ENCODE results near the gene SNX8.

The SNX8 gene

DNA sequence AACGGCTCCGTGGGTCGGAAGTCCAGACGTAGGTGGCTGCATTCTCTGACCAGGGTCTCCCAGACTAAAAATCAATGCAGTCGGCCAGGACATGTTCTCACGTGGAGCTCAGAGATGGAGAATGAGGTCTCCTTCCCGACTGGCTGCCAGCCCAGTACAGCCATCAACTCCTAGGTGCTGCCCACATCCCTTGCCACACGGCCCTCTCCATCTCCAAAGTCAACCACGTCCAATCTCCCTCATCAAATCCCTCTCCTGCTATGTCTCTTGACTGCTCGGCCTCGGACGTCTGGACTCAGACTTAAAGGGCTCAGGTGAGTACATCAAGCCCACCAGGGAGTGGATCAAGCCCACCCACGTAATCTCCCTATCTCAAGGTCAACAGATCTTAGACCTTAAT, 88.4 kb downstream of the SNX8 start:
- H3K27me3 Mint-ChIP-seq: no peaks in the 10 kb centered on the region
- H3K27ac Mint-ChIP-seq: no peak overlapping the region
- peaks cover 89% of the 10 kb centered on the region for H3K36me3 Mint-ChIP-seq (ENCODE audit: low read depth)
- H3K4me3 Mint-ChIP-seq: no peak overlapping the region
- no peaks in the 10 kb centered on the region for H3K9me3 Mint-ChIP-seq
- H3K4me1 Mint-ChIP-seq (ENCODE audit: low read depth): peaks cover 17% of the 10 kb centered on the region
- DNase-seq: no peak

DNA sequence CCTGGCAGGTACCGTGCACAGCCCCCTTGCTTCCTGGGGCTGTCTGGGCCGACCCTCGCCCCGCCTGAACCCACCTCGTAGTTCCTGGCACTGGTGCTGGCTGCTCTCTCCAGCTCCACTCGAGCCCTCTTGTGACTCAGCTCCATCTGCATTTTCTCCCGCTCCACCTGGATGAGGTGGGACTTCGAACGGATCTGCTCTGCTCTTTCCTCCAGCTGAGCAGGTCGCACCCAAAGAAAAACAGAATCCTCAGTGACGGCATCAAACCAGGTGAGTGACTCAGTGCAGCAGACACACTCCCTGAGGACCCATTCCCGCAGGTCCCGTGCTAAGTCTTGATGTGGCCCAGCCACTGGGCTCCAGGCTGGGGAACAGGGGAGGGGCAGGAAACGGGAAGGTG, 88.9 kb downstream of the SNX8 start:
- DNase-seq: no peak
- no peak overlapping the region for H3K4me3 Mint-ChIP-seq
- peaks cover 92% of the 10 kb centered on the region for H3K36me3 Mint-ChIP-seq (ENCODE audit: low read depth)
- peaks cover 12% of the 10 kb centered on the region for H3K4me1 Mint-ChIP-seq (ENCODE audit: low read depth)
- no peak overlapping the region for H3K27ac Mint-ChIP-seq
- H3K9me3 Mint-ChIP-seq: no peaks in the 10 kb centered on the region
- H3K27me3 Mint-ChIP-seq: no peaks in the 10 kb centered on the region

DNA sequence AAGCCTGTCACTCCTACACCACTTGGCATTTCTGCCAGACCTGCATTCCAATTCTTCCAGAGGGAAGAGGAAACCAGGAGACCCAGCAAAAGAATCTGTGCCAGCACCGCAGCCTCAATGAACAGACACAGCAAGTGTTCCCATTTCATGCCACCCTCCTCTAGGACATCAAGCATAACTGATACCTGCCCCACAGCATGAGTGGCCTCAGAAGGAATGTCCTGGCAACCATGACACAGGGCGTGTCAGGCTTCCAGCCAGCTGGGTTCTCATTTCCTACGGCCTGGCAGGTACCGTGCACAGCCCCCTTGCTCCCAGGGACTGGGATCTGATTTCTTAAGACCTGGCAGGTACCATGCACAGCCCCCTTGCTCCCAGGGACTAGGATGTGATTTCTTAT, 89.3 kb downstream of the SNX8 start:
- H3K4me3 Mint-ChIP-seq: no peak overlapping the region
- H3K4me1 Mint-ChIP-seq (ENCODE audit: low read depth): peaks cover 8% of the 10 kb centered on the region
- no peak for DNase-seq
- H3K27ac Mint-ChIP-seq: no peak overlapping the region
- peaks cover 92% of the 10 kb centered on the region for H3K36me3 Mint-ChIP-seq (ENCODE audit: low read depth)
- H3K9me3 Mint-ChIP-seq: no peaks in the 10 kb centered on the region
- no peaks in the 10 kb centered on the region for H3K27me3 Mint-ChIP-seq

DNA sequence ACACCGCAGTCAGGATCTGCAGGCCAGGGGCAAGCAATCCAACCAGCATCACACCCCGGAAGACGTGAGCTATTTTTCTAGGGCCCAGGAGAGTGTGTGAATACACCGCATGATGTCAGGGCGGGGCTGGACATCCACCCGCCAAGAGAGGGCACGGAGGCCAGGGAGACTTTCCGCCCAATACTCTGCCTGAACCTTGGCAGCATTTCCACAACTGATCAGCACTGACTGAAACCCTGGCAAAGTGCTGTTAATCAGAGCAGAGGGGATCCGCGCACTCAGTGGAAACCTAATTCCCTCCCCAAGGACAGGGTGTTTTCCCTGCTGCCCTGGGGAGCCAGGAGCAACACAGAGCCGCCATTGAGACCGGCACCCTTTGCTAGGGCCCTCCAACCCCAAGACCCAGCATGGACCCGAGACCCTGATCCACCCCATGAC, 89.7 kb downstream of the SNX8 start:
- H3K4me1 Mint-ChIP-seq (ENCODE audit: low read depth): peaks cover 6% of the 10 kb centered on the region
- no peaks in the 10 kb centered on the region for H3K27me3 Mint-ChIP-seq
- no peaks in the 10 kb centered on the region for H3K9me3 Mint-ChIP-seq
- DNase-seq: no peak
- no peak overlapping the region for H3K4me3 Mint-ChIP-seq
- peaks cover 90% of the 10 kb centered on the region for H3K36me3 Mint-ChIP-seq (ENCODE audit: low read depth)
- H3K27ac Mint-ChIP-seq: no peak overlapping the region

DNA sequence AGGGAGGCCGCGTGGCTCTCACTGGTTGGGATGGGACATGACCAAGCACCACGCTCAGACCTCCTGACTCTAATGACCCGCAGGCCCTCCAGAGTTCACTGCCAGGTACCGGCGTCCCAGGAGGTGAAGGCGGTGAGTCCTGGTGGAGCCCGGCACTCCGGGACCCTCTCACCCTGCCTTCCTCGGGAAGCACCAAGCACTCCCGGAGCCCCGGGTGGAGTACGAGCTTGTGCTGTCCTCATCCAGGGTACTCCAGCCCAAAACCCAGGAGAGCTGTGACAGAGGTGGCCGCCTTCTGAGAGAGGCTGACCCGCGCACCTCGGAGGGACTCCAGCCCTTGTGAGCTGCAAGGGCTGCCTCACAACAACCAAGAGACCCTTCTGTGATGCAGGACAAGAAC, 90.9 kb downstream of the SNX8 start:
- Mint-ChIP-seq H3K36me3 (ENCODE audit: low read depth) (peaks cover 91% of the 10 kb centered on the region), H3K27me3 (no peaks in the 10 kb centered on the region), H3K27ac (no peak overlapping the region), H3K9me3 (no peaks in the 10 kb centered on the region), H3K4me3 (no peak overlapping the region), H3K4me1 (ENCODE audit: low read depth) (peaks cover 5% of the 10 kb centered on the region)
- no peak for DNase-seq

DNA sequence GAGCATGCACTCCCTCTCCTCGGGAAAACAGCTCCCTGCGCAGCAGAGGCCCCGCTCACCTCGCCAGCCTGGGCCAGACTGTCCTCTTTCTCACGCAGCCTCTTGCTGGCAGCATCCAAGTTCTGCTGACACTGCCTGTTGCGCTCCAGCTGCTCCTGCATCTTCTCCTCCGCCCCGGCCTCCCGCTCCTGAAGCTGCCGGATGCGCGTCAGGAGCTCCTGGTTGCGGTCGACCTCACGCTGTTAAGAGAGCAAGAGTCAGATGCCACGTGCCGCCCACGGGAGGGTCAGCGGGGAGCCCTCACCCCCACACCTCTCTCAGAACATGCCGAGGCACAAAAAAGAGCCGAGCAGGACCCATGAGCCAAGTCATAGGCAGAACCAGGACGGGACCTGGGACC, 91.7 kb downstream of the SNX8 start:
- no peaks in the 10 kb centered on the region for H3K27me3 Mint-ChIP-seq
- no peak overlapping the region for H3K27ac Mint-ChIP-seq
- no peak overlapping the region for H3K4me3 Mint-ChIP-seq
- peaks cover under 1% of the 10 kb centered on the region for H3K4me1 Mint-ChIP-seq (ENCODE audit: low read depth)
- no peak for DNase-seq
- no peaks in the 10 kb centered on the region for H3K9me3 Mint-ChIP-seq
- H3K36me3 Mint-ChIP-seq (ENCODE audit: low read depth): peaks cover 92% of the 10 kb centered on the region

DNA sequence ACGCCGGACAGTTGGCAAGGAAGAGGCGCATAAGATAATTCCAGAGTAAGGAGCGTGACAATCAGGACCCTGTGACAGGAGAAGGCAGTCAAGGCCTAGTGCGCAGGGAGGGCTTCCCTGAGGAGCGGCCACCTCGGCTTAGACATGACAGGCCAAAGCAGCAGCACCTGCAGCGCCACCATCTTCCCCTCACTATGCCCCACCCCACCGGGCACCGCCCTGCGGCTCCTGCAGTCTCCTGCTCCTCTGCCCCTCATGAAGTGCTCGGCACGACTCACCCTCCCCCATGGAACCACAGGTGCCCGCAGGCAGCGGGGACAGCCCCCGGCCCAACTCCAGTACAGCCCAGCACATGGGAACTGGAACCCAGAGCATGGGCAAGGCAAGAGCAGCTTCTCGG, 93.3 kb downstream of the SNX8 start:
- no peaks in the 10 kb centered on the region for H3K9me3 Mint-ChIP-seq
- no peaks in the 10 kb centered on the region for H3K4me1 Mint-ChIP-seq (ENCODE audit: low read depth)
- H3K36me3 Mint-ChIP-seq (ENCODE audit: low read depth): peaks cover 93% of the 10 kb centered on the region
- H3K27ac Mint-ChIP-seq: no peak overlapping the region
- no peaks in the 10 kb centered on the region for H3K27me3 Mint-ChIP-seq
- H3K4me3 Mint-ChIP-seq: no peak overlapping the region
- no peak for DNase-seq

DNA sequence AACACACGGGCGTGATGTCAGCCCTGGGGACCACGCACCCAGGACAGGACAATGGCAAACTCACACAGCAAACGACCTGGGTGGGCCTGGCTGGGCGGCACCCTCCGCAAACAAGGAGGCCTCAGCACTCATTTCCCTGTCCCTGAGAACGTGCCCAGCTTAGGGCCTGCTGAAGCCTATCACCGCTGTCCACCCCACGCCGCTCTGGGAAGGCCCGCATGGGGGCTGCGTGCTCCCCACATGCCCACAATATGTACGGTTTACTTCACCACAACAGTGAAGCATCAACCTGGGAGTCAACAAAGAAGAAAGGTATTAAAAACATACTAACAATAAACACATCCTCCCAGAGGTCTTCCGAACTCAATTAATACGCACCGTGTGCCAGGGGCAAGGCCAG, 93.7 kb downstream of the SNX8 start:
- DNase-seq: no peak
- no peak overlapping the region for H3K4me3 Mint-ChIP-seq
- peaks cover 3% of the 10 kb centered on the region for H3K4me1 Mint-ChIP-seq (ENCODE audit: low read depth)
- no peaks in the 10 kb centered on the region for H3K27me3 Mint-ChIP-seq
- H3K36me3 Mint-ChIP-seq (ENCODE audit: low read depth): peaks cover 93% of the 10 kb centered on the region
- H3K27ac Mint-ChIP-seq: no peak overlapping the region
- H3K9me3 Mint-ChIP-seq: no peaks in the 10 kb centered on the region

DNA sequence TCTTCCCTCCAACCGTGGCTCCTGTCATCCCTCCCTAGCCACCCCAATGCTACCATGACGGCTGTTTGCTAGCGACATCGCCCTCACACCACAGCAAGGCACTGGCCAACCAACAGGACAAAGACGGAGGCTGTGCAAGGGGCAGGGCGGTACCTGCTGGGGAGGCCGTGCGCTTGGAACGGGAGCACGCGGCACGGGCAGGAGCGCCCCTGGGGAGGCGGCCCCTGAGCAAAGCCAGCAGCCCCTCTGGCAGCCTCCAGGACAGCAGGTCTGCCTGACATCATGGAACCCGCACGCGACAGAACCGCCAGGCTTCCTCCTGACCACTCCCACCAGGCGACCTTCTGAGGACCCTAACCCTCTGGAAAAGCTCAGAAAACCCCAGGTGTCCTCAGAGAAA, 94.2 kb downstream of the SNX8 start:
- Mint-ChIP-seq H3K36me3 (ENCODE audit: low read depth) (peaks cover 94% of the 10 kb centered on the region), H3K4me1 (ENCODE audit: low read depth) (peaks cover 5% of the 10 kb centered on the region), H3K27me3 (no peaks in the 10 kb centered on the region), H3K27ac (no peak overlapping the region), H3K4me3 (no peak overlapping the region), H3K9me3 (no peaks in the 10 kb centered on the region)
- no peak for DNase-seq

DNA sequence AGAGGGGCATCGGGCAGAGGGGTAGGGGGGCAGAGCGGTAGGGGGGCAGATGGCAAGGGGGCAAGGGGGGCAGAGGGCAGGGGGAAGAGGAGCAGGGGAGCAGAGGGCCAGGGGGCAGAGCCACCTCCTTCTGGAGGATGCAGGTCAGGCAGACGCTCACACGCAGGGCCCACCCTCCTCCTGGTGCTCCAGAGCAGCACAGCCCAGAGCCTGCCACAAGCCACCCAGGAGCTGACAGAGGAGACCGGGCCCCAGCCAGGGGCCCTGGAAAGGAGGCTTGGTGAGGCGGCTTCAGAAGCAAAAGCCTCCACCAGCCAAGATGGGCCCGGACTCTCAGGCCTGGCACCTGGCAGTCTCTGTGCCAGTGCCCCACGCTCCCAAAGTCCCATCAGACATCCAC, 94.6 kb downstream of the SNX8 start:
- Mint-ChIP-seq H3K9me3 (no peaks in the 10 kb centered on the region), H3K27ac (no peak overlapping the region), H3K4me3 (no peak overlapping the region), H3K27me3 (no peaks in the 10 kb centered on the region), H3K36me3 (ENCODE audit: low read depth) (peaks cover 94% of the 10 kb centered on the region), H3K4me1 (ENCODE audit: low read depth) (peaks cover 8% of the 10 kb centered on the region)
- no peak for DNase-seq

DNA sequence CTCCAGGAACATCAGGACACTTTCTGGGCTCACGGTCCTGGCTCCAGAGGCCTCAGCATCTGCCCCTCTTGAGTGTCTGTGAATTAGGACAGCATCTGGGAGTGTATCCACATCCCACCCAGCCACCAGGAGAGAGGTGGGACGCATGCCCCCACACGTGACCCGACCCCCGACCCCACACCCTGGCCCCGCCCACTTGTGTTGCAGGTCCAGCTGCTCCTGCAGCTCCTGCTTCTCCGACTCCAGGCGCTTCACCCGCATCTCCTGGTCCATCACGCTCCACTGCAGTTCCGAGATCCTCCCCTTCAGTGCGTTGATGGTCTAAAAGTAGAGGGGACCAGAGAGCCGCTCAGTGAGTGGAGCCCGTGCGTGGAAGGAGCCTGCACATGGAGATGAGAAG, 95.1 kb downstream of the SNX8 start:
- Mint-ChIP-seq H3K27me3 (no peaks in the 10 kb centered on the region), H3K27ac (no peak overlapping the region), H3K36me3 (ENCODE audit: low read depth) (peaks cover 94% of the 10 kb centered on the region), H3K4me3 (no peak overlapping the region), H3K9me3 (no peaks in the 10 kb centered on the region), H3K4me1 (ENCODE audit: low read depth) (peaks cover 10% of the 10 kb centered on the region)
- no peak for DNase-seq

DNA sequence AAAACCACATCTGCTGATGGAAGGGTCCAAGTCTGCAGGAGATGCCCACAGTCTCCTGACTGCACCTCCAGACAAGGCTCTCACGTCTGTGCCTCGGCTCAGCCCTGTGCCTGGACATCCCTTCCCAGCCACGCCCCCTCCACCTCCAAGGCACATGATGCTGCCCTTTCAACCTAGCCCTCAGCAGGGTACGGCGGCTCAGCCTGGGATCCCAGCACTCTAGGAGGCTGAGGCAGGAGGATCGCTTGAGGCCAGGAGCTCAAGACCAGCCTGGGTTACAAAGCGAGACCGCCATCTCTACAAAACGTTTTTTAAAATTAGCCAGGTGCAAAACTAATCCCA, 95.8 kb downstream of the SNX8 start:
- Mint-ChIP-seq H3K4me1 (ENCODE audit: low read depth) (peaks cover 13% of the 10 kb centered on the region), H3K27ac (no peak overlapping the region), H3K4me3 (no peak overlapping the region), H3K9me3 (no peaks in the 10 kb centered on the region), H3K36me3 (ENCODE audit: low read depth) (peaks cover 94% of the 10 kb centered on the region), H3K27me3 (no peaks in the 10 kb centered on the region)
- no peak for DNase-seq

DNA sequence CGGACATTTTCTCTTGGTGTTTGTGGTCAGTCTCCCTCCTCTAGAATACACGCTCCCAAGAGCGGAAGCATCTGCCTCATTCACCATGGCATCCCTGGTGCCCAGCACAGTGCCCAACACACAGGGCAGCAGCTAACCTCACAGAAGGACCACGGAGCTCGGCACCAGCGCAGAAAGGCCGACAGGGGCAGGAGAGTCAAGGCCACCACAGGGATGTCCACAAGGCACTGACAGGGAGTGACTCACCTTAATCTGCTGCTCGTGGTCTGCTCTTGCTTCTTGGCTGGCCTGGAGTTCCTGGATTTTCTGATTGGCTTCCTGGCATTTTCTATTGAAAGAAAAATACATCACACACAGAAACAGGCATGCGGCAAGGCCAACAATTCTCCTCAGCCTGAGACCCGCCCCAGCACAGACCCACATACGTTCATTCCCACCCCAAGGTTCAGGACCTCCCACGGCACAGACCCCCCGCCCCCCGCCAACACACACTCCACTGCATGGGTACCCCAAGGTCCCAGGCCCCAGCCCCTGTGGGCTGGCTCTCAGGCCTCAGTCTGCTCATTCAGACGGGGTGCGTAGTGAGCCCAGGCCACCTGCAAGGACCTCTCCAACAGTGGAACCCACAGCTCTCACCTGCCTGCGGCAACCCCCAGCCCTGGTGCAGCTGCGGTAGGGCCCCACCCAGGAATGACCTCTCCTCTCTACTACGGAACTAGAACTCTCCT, 96.4 kb downstream of the SNX8 start:
- no peaks in the 10 kb centered on the region for H3K9me3 Mint-ChIP-seq
- no peak for DNase-seq
- H3K4me3 Mint-ChIP-seq: no peak overlapping the region
- peaks cover 94% of the 10 kb centered on the region for H3K36me3 Mint-ChIP-seq (ENCODE audit: low read depth)
- no peak overlapping the region for H3K27ac Mint-ChIP-seq
- H3K27me3 Mint-ChIP-seq: no peaks in the 10 kb centered on the region
- H3K4me1 Mint-ChIP-seq (ENCODE audit: low read depth): peaks cover 13% of the 10 kb centered on the region

DNA sequence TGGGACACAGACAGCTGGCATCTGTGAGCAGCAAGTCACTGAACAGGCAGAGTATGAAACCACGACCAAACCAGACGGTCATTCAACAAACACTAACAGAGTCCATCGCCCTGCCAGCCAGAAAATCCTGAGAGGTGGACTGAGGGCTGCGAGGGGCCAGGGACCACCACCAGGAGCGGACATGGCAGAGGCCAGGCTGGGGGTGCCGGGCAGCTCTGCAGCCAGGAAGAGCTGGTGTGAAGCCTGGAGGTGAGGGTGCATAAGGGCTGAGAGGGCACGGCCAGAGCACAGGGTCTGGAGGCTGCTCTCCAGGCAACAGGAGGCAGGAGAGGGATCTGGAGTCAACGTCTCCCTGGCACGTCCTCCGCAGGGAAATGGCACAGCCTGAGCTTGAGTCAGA, 97.0 kb downstream of the SNX8 start:
- peaks cover 13% of the 10 kb centered on the region for H3K4me1 Mint-ChIP-seq (ENCODE audit: low read depth)
- no peaks in the 10 kb centered on the region for H3K27me3 Mint-ChIP-seq
- no peak overlapping the region for H3K27ac Mint-ChIP-seq
- no peaks in the 10 kb centered on the region for H3K9me3 Mint-ChIP-seq
- H3K4me3 Mint-ChIP-seq: no peak overlapping the region
- H3K36me3 Mint-ChIP-seq (ENCODE audit: low read depth): peaks cover 94% of the 10 kb centered on the region
- DNase-seq: no peak

DNA sequence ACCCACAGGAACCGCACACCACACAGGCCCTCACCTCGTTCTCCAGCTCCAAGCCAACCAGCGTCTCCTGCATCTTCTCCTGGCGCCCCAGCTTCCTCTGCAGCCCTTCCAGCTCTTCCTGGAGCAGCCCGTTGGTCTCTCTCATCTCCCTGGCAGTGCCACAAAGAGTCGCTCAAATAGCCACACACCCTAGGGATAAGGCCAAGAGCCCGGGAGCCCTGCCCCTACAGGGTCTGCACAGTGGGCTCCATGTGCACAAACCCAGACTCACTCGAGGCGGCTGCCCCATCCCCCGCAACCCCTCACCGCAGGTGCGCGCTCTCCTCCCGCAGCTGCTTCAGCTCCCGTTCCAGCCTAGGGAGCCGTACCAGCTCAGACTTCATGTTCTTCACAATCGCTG, 98.4 kb downstream of the SNX8 start:
- no peaks in the 10 kb centered on the region for H3K9me3 Mint-ChIP-seq
- no peak overlapping the region for H3K4me3 Mint-ChIP-seq

DNA sequence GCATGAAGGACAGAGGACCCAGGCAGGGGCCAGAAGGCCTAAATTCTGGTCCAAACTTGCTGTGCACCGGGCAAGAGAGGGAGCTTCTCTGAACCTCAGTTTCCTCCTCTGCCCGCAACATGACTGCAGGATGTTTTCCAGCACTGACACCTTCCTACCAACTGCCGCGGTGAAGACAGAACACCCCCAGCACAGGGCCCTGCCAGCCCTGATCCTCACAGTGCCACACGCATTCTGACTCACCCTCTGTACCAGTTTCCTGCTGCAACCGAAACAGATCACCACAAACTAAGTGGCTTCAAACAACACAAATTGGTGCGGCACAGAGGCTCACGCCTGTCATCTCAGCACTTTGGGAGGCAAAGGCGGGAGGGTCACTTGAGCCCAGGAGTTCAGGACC, 99.6 kb downstream of the SNX8 start:
- peaks cover 17% of the 10 kb centered on the region for H3K4me1 Mint-ChIP-seq (ENCODE audit: low read depth)
- H3K4me3 Mint-ChIP-seq: no peak overlapping the region
- no peaks in the 10 kb centered on the region for H3K9me3 Mint-ChIP-seq
- DNase-seq: no peak
- no peaks in the 10 kb centered on the region for H3K27me3 Mint-ChIP-seq
- H3K36me3 Mint-ChIP-seq (ENCODE audit: low read depth): peaks cover 92% of the 10 kb centered on the region
- peak overlapping the region; percentile 7 for H3K27ac Mint-ChIP-seq

More for the DNA sequence above, 98.4 kb downstream of the SNX8 start:
- peaks cover 96% of the 10 kb centered on the region for H3K36me3 Mint-ChIP-seq (ENCODE audit: low read depth)
- DNase-seq: no peak
- H3K4me1 Mint-ChIP-seq (ENCODE audit: low read depth): peaks cover 13% of the 10 kb centered on the region
- H3K27ac Mint-ChIP-seq: no peak overlapping the region
- no peaks in the 10 kb centered on the region for H3K27me3 Mint-ChIP-seq

Data from activated T-cell treated with anti-CD3 and anti-CD28 coated beads, Interleukin-2, amount 50 U/mL, for 24 hours (primary cell).